GM21786 (cell line): ENCODE measurements around the gene SIAH2.

Experiments used
- ATAC-seq: cut with Tn5 transposase; IDR thresholded peaks from one replicate; pipeline ENCODE4 v1.9.1; 2021; ENCODE audit not compliant: unreplicated experiment

Gene SIAH2

DNA sequence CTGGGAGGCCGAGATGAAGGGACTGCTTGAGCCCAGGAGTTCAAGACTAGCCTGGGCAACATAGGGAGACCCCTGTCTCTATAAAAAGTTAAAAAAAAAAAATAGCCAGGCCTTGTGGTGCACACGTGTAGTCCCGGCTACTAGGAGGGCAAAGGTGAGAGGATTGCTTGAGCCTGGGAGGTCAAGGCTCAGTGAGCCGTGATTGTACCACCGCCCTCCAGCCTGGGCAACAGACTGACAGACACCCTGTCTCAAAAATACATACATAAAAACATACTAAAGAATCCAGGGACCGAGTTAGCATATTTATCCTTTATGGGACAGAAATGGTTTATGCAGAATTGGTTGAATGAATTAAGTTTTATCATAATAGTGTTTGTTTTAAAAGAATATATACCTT is 13.7 kb downstream of the SIAH2 start:
- ATAC-seq = no peak

DNA sequence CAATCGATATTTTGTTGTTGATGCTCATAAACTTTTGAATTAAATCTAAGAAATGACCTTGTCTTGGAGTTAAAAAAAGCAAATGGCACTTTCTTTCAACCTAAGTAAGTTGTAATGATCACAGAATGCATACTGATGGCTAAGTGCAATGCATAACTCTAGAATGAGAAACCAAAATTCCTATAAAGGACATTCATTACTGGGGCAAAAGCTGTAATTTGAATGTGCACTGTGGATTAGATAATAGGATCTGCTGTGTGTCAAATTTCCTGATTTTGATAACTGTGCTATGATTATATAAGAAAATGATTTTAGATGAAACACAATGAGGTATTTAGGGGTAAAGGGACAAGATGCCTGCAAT is 14.3 kb downstream of the SIAH2 start:
- no peak for ATAC-seq

DNA sequence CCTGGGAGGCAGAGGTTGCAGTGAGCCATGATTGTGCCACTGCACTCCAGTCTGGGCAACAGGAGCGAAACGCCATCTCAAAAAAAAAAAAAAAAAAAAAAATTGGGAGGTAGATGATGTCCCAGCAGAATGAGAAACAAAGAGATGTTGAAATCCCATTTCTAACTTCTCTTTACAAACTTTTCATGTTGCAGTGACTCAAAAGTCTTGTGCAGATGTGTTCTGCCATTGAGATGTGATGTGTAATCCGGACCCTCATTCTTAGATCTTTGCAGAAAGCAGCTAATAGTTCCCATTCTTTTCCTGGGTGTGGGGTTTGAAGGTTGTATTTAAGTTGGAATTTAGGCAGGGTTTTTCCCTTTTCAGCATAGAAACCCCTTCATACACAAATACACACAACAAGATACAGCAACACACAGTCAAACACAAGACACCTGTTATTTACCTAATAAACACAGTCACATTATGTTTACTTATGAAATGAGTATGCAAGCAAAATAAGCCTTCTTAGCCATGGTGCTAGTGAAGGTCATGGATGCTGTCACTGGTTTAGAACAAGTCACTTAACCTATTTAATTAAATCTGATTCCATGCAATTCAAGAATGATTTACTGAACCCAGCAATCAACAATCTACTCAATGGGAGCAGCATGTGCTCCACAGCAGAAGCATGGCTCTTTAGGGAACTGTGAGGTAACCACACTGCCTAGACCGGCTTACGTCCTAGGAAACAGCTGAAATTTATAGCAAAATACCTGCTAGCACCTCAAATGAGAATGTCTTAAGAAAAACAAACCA is 14.9 kb downstream of the SIAH2 start:
- no peak for ATAC-seq

DNA sequence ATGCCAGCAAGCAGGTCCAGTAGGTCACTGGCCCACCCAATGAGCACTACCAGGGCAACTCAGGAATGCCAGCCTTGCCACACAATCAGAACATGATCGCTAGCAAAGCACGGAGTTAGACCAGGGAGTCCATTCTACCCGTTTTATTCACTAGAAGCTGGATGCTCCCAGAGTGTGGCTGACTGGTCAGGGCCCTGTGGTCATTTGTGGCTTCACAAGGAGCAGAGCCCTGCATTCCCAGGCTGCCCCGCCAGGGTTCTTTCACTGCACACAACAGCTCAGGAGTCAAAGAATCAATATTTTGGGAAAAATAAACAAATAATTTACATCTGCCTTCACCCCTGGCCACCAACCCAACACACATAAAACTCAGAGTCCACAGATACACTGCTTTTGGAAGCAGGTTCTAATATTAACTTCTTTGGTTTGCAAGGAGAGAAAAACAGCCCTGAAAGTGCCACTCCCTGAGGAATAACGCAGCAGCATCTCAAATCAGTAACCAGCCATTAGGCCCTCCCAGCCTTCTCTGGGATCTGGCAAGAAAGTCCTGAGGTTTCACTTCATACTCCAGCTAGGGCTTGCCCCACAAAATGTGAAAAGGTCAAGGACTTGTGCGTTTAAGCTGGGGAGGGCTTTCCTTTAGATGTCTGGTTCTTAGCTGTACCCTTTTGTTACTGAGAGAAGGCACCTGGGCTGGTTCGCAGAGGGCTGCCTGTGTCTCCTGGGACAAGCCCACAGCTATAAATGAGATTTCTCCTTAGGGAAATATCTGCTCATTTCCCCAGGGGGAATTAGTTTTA is 16.0 kb downstream of the SIAH2 start:
- no peak for ATAC-seq

DNA sequence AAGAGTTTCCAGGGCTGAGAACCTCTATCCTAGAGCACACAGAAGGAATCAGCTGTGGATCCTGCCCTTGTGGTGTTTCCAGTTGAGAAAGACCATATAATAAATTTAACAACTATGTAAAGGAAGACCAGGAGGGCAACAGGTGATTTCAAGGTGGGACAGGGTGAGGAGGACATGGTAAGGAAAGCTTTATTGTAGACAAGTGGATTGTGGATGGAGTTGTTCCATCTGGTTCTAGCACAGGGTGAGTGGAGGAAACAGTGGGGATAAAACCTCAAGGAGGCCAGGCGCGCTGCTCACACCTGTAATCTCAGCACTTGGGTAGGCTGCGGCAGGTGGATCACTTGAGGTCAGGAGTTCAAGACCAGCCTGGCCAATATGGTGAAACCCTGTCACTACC is 17.1 kb downstream of the SIAH2 start:
- ATAC-seq = no peak

DNA sequence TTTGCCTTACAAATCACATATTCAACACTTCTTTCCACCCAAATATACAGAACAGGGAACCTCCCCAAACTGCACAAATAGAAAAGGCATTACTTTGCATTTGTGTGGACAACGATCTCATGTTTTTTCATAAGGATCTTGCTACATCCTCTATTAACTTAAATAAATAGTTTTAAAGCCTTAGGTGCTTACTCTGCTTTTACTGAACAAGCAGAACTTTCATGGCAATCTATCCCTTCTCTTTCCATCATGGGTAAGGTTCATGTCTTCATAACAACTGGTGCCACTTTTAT is 18.1 kb downstream of the SIAH2 start:
- ATAC-seq = no peak

DNA sequence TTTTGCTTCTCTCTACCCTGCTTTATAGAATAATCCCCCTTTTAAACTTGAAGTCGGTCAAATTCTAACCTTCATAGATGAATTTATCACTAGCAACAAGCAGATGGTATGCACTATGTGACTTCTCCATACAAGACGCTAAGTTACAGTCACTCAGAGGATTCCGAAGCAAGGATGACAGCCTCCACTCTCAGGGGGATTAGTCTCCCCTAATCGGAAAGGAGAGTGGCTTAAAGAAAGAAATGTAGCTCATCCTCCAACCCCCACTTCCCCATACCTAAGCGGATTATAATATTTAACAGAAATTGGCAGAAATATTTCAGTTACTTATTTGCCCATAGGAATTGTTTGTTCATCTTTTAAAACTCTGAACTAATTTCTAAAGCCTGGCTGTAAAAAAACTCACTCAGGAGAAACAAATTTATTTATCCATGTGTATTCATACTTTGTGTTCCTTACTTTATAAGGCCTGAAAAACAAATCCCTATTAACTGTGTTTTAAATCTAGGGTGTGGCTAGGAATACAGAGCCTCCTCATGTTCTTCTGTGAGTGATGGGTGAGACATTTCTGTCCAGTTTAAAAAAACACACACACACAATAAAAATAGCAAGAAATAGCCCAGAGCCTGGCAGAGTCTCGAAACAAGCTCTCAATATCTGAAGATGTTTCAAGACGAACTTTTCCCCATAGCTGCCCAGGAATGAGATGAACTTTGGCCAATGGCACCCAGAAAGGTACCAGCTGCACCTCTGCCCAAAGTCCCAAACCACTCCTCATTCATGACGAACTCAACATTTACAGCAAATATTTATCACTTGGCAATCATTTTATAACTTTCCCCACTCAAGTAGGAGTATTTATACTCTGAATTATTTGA is 18.7 kb downstream of the SIAH2 start:
- ATAC-seq = no peak

DNA sequence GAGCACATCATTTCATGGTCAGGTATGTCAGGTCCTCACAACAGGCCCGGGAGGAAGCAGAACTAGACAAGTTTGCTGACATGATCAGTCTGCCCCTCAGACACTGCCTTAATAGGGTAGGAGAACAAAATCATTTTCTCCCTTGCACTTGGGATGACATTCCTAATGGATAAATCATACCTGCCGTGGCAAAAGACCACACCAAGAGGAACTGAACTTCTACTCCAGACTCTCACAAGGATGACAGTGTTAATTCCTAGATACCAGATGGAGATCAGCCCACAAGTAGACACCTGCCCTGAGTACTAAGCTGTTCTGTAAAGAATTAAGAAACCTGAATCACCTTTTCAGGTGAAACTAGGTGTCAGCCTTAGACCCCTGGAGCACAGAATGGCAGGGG is 19.5 kb downstream of the SIAH2 start:
- no peak for ATAC-seq

DNA sequence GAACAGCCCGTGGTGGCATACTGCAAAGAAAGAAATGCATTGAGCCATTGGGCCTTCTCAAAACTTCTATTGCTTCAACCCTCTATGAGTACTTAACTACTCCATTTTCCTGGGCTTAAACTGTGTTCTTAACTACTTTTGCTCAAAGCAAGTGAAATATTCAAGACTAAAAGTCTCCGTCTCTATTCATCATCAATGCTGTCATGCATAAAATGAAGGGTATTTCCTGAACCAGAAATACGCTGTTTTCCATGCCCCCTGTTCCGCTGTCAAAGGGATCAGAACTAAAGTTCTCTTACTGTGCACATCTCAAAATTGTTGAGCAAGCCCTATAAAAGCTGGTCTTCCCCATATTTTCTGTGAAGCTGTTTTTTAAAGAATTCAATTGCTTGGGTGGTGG is 20.3 kb downstream of the SIAH2 start:
- no peak for ATAC-seq

DNA sequence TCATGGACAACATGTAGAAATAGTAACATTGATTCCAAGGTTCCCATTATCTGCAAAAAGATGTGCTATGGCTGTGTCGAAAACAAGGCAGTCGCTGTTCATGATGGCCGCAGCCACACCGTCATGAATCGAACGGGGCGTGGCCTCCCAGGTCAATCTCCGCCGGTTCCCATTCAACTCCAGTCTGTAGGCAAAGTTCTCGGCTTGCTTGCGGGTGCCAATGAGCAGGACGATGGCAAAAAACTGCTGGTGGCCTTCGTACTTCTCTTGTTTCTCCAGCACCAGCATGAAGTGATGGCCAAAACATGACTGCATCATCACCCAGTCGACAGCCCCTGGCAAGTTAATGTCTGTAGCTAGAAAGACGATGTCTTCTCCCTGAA is 20.8 kb downstream of the SIAH2 start:
- no peak for ATAC-seq

DNA sequence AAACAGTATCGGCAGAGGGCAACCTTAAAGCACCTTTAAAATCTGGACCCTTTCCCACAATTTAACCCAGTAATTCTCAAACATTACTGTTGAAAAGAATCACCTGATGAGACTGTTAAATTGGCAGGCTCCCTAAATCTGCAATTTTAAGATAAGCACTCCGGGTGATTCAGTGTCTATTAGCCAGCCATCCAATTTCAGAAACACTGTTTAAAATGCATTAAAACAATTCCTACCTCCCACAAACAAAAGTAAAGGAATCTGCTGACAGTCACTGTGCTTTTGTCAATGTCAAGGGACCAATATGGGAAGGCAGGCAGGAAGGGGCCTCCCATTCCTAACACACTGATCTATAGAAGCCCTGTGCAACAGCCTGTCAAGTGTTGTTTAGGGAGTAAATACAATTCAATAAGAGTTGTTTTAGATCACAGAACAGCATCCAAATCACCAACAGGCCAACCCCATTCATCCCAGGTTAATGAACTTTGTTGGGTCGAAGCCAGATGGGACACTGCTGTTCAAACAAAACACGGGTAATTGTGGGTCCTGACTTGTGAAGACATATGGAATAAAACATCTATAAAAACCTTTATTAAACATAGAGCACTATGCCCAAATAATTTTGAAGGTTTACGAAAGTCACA is 21.4 kb downstream of the SIAH2 start:
- no peak for ATAC-seq

DNA sequence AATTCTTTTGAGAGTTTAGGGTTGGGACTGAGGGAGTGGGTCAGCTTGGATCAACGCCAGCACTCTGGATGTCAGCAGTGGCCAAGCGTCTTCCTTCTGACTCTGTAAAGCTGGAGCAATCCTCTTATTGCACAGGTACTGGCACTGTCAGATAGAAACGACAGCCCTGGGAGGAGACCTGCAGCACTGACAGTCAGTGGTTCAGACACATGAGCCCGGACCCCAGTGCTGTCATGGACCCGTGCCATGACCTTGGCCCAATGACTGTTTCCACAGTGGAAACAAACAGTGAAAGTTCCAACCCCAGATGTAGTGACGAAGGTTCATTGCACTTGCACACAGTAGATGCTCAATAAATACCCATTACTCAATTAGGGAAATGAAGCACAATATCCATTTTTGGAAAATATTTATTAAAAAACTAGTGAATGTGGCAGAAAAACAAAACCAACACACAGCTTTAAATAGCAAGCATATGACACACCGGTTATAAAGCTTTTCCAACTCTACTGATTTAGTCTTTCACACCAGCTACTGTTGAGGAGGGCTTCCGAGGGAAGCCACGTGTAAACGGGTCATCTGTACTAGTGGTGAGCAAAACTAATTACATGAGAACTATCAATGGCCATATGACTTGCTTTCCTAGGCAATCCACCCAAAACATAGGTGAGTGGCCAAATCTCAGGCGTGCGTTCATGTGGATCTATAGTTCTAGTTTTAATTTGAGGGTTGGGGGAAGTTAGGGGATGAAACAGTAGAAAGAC is 22.1 kb downstream of the SIAH2 start:
- no peak for ATAC-seq

DNA sequence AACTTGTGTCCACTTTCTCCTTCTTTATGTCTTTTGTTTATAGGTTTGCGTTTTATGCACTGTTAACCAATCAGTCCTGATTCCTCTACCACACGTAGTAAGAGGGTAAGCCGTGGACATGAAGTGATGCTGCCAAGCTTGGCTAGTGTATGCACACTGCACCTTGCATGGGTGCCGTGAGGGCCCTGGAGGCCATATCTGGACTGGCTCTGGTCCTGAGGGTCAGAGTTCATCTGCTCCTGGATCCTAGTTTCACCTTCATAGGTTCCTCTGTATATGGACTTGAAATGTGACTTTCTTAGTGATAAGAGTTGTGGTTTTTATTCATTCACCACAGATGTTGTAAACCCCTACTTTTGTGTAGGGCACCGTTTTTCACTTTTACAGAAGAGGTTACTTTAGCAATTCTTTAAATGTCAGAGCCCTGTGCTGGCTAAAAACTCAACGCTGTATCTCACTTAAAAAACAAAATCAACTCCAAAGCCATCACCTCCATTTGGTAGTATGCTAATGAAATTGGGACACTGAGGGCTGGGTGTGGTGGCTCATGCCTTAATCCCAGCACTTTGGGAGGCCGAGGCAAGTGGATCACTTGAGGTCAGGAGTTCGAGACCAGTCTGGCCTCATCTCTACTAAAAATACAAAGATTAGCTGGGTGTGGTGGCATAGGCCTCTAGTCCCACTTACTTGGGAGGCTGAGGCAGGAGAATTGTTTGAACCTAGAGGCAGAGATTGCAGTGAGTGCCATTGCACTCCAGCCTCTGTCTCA is 22.9 kb downstream of the SIAH2 start:
- ATAC-seq = peak; percentile 22

DNA sequence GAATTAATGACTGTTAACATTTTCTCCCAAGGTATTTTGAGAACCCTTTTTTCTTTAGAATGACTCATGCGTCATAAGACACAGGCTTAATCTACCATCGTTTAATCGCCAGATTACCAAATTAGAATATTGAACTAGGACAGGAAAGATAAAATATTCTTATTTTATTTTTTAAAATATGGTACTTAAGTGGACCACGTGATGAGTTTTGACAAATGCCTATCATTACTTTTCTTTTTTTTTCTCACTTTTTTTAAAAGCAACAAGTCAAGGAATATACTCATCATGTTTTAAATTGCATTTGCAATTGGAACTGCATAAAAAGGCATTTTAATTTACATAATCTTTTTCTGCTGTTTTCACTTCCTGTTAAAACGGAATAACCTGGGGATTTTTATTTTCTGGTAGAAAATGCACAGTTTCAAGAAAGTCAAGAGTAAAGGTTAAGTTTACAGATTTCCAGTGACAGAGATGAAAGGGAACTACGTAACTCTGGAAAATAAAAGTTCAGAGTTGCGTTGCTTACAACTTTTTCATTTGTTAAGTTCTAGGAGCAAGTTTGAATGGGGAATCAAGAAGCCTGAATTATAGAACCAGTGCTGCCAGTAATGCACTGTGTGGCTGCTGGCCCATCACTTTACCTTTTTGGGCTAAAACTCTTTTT is 23.6 kb downstream of the SIAH2 start:
- ATAC-seq = peak; percentile 34

DNA sequence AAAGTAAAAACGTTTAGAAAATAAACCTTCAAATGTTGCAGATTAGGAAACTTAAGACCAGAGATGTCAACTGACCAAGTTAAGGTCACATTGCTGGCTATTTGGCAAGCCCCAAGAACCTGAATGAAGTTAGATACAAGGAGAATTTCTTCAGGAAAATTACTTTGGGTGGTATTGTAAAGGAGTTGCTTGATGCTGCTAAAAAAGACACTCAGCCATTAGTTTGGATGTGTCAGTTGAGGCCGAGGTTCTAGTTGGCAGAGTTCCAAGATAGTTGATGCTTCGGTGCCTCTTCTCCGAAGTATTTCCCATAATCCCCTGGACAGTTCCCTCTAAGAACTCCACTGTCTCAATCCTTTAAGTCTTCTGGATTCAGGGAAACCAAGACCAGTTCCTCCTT is 24.3 kb downstream of the SIAH2 start:
- no peak for ATAC-seq

DNA sequence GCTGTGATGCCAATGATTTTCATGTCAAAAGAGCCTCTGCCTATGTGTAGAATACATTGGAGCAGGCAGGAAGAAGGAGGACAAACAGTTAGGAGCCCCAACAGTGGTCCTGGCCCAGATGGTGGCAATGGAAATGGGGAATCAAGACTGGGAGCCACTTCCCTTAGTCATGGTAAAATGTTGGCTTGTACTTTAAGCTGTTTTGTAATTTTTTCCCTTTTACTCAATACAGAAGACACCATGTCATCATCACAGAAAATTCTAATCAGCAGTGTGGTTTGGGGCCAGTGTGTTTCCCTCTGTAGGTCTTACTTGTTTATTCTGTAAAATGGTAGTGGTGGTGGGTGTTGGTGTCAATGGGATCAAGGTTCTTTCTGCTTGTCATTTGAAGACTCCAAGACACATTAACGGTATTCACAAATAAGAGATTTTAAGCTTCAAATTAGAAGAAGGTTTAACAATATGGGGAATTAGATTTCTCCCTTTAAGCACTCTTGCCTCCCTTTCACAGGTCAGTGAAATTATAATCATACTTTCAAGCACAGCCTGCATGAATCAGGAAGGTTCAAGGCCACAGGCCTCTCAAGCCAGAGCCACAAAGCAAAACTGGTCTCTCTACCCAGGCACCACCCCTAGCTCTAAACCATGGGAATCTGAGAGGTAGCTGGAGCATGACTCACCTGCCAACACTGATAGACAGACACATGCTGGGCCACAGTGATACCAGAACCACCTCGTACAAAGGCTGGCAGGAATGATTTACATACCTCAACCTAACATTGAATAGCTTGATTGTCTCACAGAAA is 24.9 kb downstream of the SIAH2 start:
- peak; percentile 61 for ATAC-seq

DNA sequence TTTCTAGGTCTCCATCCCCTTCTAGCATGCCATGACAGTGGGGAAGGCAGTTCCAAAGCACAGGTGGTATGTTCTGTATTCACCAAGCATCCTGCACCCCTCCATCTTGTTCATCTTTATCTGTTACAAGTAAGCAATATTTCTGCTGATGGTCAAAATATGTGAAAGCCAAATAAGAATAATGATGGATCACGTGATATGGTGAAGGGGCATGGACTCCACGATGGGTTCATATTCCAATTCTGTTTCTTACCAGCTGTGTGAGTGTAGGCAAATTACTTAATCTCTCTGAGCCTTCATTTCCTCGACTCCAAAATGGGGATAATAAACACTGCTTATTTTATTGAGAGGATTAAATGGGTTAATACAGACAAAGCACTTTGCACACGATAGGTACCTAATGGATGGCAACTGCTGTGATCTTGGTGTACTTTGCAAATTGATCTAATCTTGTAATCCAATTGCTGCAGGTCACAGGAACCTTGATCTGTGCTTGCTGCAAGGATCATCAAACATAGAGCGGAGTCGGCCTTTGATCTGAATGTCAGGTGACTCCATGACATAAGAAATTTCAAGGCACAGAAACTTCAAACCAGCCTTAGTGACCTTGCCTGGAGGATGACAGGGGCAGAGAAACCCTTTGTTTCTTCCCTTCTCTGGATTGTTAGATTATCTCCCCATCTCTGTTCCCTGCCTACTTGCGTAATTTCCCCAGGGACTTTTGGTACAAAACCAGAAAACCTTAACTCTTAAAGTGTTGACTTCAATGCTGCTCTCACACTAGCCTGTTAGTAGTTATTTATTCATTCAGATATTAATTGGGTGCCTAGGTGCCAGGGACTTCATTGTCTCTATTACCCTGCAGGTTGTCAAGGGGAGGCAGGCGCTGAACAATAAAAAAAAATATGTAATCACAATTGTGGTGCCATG is 25.8 kb downstream of the SIAH2 start:
- no peak for ATAC-seq
